ENCODE results near the gene RXRA. TPM values are rescaled to one million over a fixed set of nuclear protein-coding genes. Genes with fewer than 3 reads are reported as not detected.
A peak's percentile ranks its signal among the peaks of the same experiment; 100 is the strongest.

Gene RXRA
- total and polyA plus RNA-seq, 2 of the 13 experiments (the other 11 are each of a cell fraction or from before 2014, with no cell fraction given) = 18.9 to 29.2 TPM

DNA sequence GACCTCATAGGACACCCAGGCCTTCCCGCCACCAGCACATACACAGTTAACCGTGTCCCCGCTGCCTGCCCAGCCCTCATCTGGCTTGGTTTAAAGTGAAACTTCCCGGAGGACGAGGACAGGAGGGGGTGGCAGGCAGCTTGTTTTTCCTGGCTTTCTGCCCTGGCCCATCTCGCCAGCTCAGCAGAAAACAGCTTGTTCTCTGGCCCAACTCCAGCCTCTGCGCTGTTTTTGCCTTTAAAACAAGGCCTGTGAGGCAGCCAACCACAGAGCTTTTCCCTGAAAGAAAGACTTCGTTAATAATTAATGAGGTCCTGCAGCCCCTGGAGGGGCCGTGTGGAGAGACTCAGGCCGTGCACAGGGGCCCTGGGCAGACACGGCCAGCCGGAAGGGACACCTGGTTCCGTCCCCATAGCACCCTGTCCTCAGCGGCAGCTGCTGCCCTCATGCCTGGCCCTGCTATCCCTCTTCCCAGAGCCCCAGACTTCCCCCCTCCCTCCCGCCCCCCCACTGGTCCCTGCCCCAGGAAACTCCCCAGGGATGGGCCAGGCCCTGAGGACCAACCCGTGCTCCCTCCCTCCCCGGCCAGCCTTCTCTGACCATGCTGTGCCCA lies 108.7 kb downstream of the RXRA start (continued):
- TF ChIP-seq, protein P1, sequence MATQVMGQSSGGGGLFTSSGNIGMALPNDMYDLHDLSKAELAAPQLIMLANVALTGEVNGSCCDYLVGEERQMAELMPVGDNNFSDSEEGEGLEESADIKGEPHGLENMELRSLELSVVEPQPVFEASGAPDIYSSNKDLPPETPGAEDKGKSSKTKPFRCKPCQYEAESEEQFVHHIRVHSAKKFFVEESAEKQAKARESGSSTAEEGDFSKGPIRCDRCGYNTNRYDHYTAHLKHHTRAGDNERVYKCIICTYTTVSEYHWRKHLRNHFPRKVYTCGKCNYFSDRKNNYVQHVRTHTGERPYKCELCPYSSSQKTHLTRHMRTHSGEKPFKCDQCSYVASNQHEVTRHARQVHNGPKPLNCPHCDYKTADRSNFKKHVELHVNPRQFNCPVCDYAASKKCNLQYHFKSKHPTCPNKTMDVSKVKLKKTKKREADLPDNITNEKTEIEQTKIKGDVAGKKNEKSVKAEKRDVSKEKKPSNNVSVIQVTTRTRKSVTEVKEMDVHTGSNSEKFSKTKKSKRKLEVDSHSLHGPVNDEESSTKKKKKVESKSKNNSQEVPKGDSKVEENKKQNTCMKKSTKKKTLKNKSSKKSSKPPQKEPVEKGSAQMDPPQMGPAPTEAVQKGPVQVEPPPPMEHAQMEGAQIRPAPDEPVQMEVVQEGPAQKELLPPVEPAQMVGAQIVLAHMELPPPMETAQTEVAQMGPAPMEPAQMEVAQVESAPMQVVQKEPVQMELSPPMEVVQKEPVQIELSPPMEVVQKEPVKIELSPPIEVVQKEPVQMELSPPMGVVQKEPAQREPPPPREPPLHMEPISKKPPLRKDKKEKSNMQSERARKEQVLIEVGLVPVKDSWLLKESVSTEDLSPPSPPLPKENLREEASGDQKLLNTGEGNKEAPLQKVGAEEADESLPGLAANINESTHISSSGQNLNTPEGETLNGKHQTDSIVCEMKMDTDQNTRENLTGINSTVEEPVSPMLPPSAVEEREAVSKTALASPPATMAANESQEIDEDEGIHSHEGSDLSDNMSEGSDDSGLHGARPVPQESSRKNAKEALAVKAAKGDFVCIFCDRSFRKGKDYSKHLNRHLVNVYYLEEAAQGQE (IDR thresholded peaks at IDR 0.05; ENCODE audit: borderline replicate concordance in 1 of 2, low read depth in 1 of 2, low read length in 2 of 2) = no peak
- no peak for TF ChIP-seq TRAFD1 (CRISPR knock-in tag; IDR thresholded peaks at IDR 0.05; ENCODE audit: borderline replicate concordance)
- TF ChIP-seq DZIP1 (CRISPR knock-in tag; IDR thresholded peaks at IDR 0.05) = no peak
- no peak for TF ChIP-seq ZNF781 (CRISPR knock-in tag; IDR thresholded peaks at IDR 0.05; ENCODE audit: borderline replicate concordance, not compliant biosample characterization)
- TF ChIP-seq SPEN (CRISPR knock-in tag; IDR thresholded peaks at IDR 0.05; ENCODE audit: low read depth) = no peak
- no peak for TF ChIP-seq ZNF569 (CRISPR knock-in tag; IDR thresholded peaks at IDR 0.05; ENCODE audit: borderline replicate concordance)
- TF ChIP-seq TBX3 (IDR thresholded peaks at IDR 0.05; ENCODE audit: borderline replicate concordance) = no peak
- TF ChIP-seq CREM (IDR thresholded peaks at IDR 0.05) = no peak
- no peak for TF ChIP-seq CREM (CRISPR knock-in tag; IDR thresholded peaks at IDR 0.05)
- TF ChIP-seq SMYD3 (CRISPR knock-in tag; IDR thresholded peaks at IDR 0.05) = no peak
- TF ChIP-seq LCORL (IDR thresholded peaks at IDR 0.05) = no peak
- peak; percentile 74 for TF ChIP-seq LCORL (CRISPR knock-in tag; IDR thresholded peaks at IDR 0.05)
- TF ChIP-seq EP300 (IDR thresholded peaks at IDR 0.05; ENCODE audit: low read depth in 2 of 2, low read length in 2 of 2) = 0 out of 4 replicates have a peak, but pooled peaks of 1 of the 2 experiments have one; percentile 4
- no peak for TF ChIP-seq EP300 (CRISPR knock-in tag; IDR thresholded peaks at IDR 0.05; ENCODE audit: borderline replicate concordance)
- no peak for TF ChIP-seq BCLAF1 (IDR thresholded peaks at IDR 0.05)
- TF ChIP-seq ZNF530 (CRISPR knock-in tag; IDR thresholded peaks at IDR 0.05; ENCODE audit: low read depth) = no peak
- no peak for TF ChIP-seq ZNF749 (CRISPR knock-in tag; IDR thresholded peaks at IDR 0.05; ENCODE audit: borderline replicate concordance)
- no peak for TF ChIP-seq FOXC1 (CRISPR knock-in tag; IDR thresholded peaks at IDR 0.05; ENCODE audit: borderline replicate concordance)
- no peak for TF ChIP-seq REL (CRISPR knock-in tag; conservative IDR thresholded peaks at IDR 0.05)
